Measurements from ENCODE around the gene FOXF2. TPM values are rescaled to one million over a fixed set of nuclear protein-coding genes. Genes with fewer than 3 reads are reported as not detected.

Gene FOXF2
- total RNA-seq, 1 donor from 2014 or later: not detected

DNA sequence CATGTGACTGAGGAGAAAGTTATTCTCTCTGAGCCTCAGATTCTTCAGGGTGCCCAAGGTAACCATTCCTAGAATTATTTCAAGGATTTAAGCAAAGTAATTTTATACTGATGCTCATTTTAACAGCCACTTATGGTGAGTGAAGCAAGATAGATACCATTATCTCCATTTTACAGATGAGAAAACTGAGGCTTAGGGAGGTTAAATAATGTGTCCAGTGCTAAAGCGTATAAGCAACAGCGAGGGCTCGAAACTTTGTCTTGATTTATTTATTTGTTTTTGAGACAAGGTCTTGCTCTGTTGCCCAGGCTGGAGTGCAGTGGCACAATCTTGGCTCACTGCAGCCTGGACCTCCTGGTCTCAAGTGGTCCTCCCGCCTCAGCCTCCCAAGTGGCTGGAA lies 53.6 kb downstream of the FOXF2 start:
- no peak for DNase-seq (ENCODE audit: low read depth in 2 of 2)

Other genes with a start within 250 kb of the FOXF2 start
- gene FOXQ1, start 77.5 kb upstream of the FOXF2 start, total RNA-seq: not detected in 2 replicates
- gene FOXC1, start 220.3 kb downstream of the FOXF2 start, total RNA-seq: 2.8 and 5.3 TPM in 2 replicates